HG03520 (cell line): ENCODE results near the gene ZNF189.

Experiments used
- ATAC-seq: cut with Tn5 transposase; IDR thresholded peaks from one replicate; pipeline ENCODE4 v1.9.1; 2021; ENCODE audit warnings: mild to moderate bottlenecking, moderate library complexity; ENCODE audit not compliant: unreplicated experiment

ZNF189 gene

DNA sequence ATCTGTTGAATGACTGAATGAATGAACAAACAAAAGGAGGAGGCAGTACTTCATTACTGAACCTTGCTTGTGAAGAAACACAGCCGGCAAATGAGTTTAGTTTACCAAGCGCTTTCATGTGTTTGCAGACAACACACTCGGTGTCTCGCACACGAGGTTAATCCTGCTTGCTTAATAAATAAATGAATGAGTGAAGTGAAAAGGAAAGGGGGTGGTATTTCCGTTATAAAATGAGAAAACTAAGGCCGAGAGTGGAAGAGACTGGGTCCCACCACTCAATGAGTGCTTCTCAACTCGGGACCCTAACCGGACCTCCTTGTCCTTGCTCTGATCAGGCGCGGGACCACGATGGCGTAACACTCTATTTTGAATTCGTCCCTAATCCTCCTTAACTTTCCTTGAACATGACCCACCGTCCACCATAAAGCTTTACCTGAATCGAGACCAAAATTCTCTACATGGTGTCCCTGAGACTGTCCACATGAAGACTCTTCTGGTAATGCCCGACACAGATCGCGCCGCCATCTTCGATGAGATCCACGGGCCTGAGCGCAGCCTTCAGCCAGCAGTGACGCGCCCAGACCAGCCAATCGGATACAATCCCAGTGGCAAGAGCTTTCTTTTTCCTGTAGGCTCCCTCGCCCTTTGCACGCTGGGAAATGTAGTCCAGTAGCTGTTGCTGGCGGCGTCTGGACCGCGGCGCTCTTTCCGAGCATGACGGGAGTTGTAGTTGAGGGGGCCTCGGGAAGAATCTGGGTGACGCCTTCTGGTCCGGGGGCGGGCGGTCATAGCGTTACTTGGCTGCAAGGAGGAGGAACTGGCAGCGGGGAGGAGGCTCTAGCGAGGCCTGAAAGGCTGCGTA is at the start of gene ZNF189, which contains the start of gene MRPL50:
Gene ZNF189, plus strand, starts transcription at position 784 of the 862 bp plus-strand sequence. CDS start 306 bp downstream, outside the sequence.
Gene MRPL50, minus strand, starts transcription at position 551 of the 862 bp plus-strand sequence. Its CDS starts 26 bp downstream, at position 525.
- ATAC-seq, result peak; percentile 98

GRCh38 chr9:101350285-101350684 is 48.4 kb upstream of the ZNF189 start:
- no peak for ATAC-seq

- no peak for ATAC-seq
Observed at GRCh38 chr9:101352892-101353463, 45.7 kb upstream of the ZNF189 start.

GRCh38 chr9:101353683-101354082 is 45.0 kb upstream of the ZNF189 start:
- no peak for ATAC-seq

DNA sequence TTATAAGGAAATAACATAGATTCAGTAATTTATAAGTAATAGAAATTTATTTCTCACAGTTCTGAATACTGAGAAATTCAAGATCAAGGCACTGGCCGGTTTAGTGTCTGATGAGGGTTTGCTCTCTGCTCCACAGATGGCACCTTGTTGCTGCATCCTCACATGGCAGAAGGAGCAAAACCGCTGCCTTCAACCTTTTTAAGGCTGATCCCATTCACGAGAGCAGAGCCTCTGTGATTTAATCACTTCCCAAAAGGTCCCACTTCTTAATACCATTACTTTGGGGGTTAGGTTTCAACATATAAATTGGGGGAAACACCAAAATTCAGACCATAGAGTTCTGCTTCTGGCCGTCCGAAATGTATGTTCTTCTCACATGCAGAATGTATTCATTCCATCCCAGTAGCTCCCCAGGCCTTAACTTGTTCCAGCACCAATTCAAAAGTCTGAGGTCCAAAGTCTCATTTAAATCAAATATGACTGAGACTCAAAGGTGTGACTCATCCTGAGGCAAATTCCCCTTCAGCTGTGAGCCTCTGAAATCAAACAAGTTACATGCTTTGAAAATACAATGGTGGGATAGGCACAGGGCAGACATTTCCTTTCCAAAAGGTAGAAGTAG is 44.4 kb upstream of the ZNF189 start:
- ATAC-seq, result no peak

DNA sequence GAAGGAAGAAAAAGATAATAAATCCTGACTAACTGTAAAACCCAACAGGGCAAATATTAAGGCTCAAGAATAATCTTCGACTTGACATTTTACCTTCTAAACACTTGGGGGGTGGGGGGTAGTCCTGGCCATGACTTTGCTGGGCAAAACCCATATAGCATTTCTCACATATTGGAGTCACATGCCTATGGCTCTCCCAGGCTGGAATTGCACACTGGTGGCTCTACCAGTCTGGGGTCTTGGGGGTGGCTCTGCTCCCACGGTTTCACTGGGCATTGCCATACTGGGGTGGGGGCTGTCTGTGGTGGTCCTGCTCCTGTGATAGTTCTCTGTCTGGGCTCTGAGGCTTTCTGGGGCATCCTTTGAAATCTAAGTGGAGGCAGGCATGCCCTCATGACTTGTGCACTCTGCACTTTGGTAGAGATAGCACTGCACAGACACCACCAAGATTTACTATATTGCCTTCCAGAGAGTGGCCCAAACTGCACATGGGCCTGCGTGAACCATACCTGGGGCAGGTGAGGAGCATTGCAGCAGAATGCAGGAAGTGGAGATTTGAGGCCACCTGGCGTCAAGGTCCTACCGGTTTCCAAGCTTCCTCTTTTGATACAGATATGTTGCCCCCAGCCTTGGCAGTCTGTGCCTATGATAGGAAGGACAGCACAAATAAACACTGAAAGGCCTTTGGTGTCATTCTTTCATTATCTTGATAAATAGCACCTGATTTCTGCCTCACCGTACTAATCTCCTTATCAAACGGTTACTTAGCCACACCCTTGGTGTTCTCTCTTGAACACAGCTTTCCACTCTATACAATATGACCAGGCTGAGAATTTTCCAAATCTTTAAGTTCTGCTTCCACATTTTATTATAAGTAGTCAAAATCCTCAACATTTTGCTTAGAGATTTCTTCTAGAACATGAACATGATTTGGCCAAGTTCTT is 43.6 kb upstream of the ZNF189 start:
- ATAC-seq, result no peak

- no peak for ATAC-seq
Observed at GRCh38 chr9:101356619-101357018, 42.0 kb upstream of the ZNF189 start.

GRCh38 chr9:101359679-101360078 is 39.0 kb upstream of the ZNF189 start:
- ATAC-seq, result no peak

DNA sequence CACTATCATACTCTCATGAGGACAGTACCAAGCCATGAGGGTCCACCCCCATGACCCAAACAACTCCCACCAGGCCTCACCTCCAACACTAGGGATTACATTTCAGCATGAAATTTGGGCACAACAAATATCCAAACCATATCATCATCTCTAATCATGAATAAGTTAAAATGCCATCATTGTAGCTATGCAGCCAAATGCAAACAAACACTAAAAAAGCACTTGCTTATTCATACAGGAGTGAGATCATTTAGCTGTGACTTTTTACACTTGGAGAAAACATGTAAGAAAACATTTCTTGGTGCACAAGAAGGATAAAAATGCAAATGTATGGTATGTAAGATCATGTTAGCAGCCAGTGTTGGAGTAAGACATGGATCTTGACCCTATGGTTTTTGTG is 38.0 kb upstream of the ZNF189 start:
- ATAC-seq, result no peak

GRCh38 chr9:101362450-101362849 is 36.2 kb upstream of the ZNF189 start:
- ATAC-seq, result no peak

- no peak for ATAC-seq
Observed at GRCh38 chr9:101365181-101365580, 33.5 kb upstream of the ZNF189 start.

DNA sequence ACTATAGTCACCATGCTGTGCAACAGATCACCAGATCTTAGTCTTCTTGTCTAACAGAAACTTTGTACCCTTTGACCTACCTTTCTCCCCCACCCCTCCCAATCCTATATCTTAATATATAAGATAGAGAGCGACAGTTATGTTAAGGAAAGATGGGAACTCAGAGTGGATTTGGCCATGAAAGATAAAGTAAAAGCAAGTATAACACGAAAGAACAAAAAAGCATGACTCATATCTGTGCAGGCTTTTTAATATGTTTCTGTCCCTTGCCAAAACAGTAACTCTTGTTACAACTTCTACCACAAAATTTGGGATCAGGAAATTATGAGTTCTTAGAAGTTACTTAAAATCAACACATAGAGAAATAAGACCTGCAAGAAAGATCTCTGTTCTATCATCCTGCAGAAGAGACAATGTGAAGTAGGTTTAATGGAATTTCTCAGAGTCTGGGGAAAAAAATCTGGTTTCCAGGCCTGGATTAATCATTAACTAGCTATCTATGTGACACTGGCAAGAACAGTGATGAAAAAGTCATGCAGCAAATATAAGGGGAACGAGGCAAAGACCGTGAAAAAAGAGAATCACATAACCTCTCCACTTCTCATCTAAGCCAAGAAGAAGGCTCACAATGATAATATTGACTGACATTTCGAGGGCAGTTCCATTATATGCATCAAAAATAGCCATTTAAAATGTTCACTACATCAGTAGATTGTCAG is 32.5 kb upstream of the ZNF189 start:
- ATAC-seq, result no peak

DNA sequence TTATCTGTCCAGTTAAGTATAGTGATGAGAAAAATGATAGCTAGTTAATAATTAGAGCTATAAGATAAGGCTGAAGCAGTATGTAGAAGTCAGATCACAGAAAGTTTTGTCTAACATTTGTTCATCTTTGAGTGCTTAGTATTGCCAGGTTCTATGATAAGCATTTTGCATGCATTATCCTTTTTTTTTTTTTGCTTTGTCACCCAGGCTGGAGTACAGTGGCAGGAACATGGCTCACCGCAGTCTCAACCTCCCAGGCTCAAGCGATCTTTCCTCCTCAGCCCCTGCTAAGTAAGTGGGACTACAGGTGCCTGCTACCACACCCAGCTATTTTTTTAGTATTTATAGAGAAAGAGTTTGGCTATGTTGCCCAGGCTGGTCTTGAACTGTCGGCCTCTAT is 31.3 kb upstream of the ZNF189 start:
- ATAC-seq, result no peak

DNA sequence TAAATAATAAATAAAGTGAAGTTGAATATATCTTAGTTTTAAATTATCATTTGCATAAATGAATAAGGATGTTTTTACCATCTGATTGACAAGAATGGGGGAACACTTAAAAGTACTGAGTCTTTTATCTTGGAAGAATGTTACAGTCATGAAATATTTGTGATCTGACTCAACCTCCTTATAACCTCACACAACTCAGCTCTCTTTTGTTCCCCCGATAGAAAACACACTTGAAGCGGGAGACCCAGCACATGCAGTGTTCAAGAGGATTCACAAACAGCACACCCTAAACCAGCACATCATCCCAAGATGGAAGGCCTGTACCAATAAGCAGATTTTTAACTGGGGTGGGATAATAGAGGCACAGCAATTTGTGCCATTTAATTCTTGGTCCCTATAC is 29.4 kb upstream of the ZNF189 start:
- ATAC-seq, result no peak

DNA sequence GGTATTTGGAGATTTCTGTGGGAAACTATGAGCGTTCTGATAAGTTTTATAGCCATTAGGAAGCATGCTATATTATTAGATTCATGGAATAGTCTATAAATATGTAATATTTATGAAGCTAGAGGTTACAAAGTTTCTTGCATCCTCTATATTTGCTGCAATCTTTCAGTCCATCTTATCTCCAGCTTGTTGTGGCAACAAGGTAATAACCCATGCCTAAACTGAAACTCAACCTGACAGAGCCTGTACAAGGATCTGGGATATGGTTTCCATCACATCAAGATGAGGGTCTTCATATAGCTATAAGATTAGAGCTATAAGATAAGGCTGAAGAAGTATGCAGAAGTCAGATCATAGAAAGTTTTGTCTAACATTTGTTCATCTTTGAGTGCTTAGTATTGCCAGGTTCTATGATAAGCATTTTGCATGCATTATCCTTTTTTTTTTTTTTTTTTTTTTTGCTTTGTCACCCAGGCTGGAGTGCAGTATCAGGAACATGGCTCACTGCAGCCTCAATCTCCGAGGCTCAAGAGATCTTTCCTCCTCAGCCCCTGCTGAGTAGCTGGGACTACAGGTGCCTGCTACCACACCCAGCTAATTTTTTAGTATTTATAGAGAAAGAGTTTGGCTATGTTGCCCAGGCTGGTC is 28.6 kb upstream of the ZNF189 start:
- ATAC-seq, result no peak

DNA sequence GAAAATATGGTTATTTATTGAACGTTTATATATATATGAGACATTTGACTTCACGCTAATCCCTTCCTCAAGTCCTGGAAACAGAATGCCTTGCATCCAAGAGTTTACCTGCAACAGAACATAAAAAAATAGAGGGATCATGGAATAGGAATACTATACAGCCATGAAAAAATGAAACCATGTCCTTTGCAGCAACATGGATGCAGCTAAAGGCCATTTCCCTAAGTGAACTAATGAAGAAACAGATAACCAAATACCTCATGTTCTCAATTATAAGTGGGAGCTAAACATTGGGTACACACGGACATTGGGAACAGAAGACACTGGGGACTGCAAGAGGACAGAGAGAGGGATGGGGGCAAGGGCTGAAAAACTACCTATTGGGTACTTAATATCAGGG is 26.8 kb upstream of the ZNF189 start:
- no peak for ATAC-seq

DNA sequence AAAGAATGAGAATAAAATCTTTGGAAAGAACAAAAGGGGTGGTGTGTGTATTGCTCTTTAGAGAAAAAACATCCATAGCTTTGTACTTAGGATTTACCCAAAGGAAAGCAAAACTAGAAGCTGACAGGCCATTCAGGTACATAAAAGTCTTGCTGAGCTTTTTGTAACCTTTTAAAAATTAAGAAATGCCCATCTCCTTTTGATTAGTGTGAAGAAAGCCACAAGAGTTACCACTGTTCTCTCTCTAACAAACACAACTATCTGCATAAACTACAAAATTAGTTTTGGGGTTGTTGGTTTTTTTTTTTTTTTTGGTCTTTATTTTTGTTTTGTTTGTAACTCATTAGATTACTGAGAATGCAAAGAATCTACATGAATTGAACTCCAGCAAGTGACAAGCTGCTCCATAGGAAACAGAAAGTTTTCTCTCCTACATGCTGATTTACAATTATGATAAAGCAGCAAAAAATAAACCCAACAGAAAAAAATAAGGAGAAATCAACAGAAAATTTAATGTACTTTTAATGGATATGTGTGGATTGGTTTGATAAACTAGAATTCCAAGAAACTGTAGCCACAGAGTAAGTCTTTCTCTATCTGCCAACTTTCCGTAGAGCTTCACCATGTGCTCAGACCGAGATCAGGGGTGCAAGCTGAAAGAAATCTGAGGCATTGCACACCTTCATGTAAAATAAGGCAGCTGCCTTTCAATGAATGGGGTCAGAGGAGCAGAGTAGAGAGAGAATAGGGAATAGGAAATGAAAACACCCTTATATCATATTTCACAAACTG is 26.1 kb upstream of the ZNF189 start:
- ATAC-seq, result no peak

- ATAC-seq, result no peak
Observed at GRCh38 chr9:101375546-101375945, 23.1 kb upstream of the ZNF189 start.
